ENCODE data around the gene OPCML. TPM values are rescaled to one million over a fixed set of nuclear protein-coding genes. Genes with fewer than 3 reads are reported as not detected.

OPCML gene
- polyA plus RNA-seq, 3 donors = not detected

- WGBS (ENCODE audit: insufficient coverage) = 100% methylated on average over 1 of the region's 1 CpG
These were observed 340.4 kb downstream of the OPCML start for GRCh38 chr11:133191931-133192330.

DNA sequence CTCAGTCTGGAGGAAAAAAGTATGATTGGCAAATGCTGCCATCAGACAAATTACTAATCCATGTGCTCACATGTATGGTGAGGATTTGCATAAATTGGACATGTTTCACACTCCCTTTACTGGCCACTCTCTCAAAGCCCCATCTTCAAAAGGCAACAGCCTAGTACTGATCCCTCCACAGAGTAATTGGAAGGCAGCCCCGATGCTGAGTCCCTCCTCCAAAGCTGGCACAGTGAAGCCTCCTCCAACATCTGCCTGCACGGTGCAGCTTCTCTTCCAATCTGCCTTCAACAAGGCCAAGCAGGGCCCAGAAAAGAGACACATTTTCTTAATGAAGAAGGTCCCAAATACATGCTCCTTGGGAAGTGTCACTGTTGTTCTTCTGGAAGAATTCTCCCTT is 350.6 kb downstream of the OPCML start:
- Histone ChIP-seq H3K4me2 (replicated peaks; ENCODE audit: extremely low read depth, low read length, poor library complexity, severe bottlenecking) (no peak overlapping the region), H3K27me3 (ENCODE audit: control insufficient read depth in 2 of 2, insufficient read depth in 2 of 2, low read length in 2 of 2) (no peaks in the 10 kb centered on the region), H3K36me3 (replicated peaks in 1 of 2; ENCODE audit: control insufficient read depth in 1 of 2, insufficient read depth in 2 of 2, low read length in 2 of 2) (no peaks in the 10 kb centered on the region), H2AFZ (ENCODE audit: insufficient read depth, low read depth, low read length, poor library complexity, severe bottlenecking) (no peak overlapping the region), H3K4me3 (replicated peaks in 1 of 3; ENCODE audit: low read depth in 2 of 3, low read length in 3 of 3) (no peak overlapping the region), H3K9ac (ENCODE audit: insufficient read depth, low read length, poor library complexity, severe bottlenecking) (no peak overlapping the region), H3K79me2 (ENCODE audit: insufficient read depth, low read length) (no peaks in the 10 kb centered on the region), H3K27ac (ENCODE audit: low read depth in 1 of 2, low read length in 2 of 2) (no peak overlapping the region), H4K20me1 (ENCODE audit: insufficient read depth, low read length) (no peaks in the 10 kb centered on the region), H3K9me3 (replicated peaks in 1 of 2; ENCODE audit: control insufficient read depth in 1 of 2, insufficient read depth in 1 of 2, low read length in 2 of 2) (no peaks in the 10 kb centered on the region), H3K4me1 (ENCODE audit: control insufficient read depth in 1 of 2, insufficient read depth in 2 of 2, low read length in 2 of 2) (peaks cover 9 to 15% of the 10 kb centered on the region in 2 donors)
- intact Hi-C loops (cut with micrococcal nuclease) = no loop called here
- DNase-seq = no peak
- Mint-ChIP-seq H3K4me1 (peaks cover 12% of the 10 kb centered on the region), H3K27ac (no peak overlapping the region), H3K9me3 (peaks cover 0 to 5% (median 2%) of the 10 kb centered on the region in 7 donors), H3K36me3 (no peaks in the 10 kb centered on the region), H3K27me3 (ENCODE audit: low read depth in 3 of 3) (peaks cover 4 to 5% (median 5%) of the 10 kb centered on the region in 3 donors), H3K4me3 (no peak overlapping the region)
- WGBS (ENCODE audit: insufficient coverage) = 92% methylated on average over 2 of the region's 2 CpGs
- TF ChIP-seq, protein P1, sequence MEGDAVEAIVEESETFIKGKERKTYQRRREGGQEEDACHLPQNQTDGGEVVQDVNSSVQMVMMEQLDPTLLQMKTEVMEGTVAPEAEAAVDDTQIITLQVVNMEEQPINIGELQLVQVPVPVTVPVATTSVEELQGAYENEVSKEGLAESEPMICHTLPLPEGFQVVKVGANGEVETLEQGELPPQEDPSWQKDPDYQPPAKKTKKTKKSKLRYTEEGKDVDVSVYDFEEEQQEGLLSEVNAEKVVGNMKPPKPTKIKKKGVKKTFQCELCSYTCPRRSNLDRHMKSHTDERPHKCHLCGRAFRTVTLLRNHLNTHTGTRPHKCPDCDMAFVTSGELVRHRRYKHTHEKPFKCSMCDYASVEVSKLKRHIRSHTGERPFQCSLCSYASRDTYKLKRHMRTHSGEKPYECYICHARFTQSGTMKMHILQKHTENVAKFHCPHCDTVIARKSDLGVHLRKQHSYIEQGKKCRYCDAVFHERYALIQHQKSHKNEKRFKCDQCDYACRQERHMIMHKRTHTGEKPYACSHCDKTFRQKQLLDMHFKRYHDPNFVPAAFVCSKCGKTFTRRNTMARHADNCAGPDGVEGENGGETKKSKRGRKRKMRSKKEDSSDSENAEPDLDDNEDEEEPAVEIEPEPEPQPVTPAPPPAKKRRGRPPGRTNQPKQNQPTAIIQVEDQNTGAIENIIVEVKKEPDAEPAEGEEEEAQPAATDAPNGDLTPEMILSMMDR (IDR thresholded peaks at IDR 0.05) = no peak

More at GRCh38 chr11:133191931-133192330, 340.4 kb downstream of the OPCML start:
- Histone ChIP-seq H3K4me3 (replicated peaks in 1 of 3; ENCODE audit: low read depth in 2 of 3, low read length in 3 of 3) (peak overlapping the region in 1 of 3 experiments; percentile 30), H3K27me3 (ENCODE audit: control insufficient read depth in 2 of 2, insufficient read depth in 2 of 2, low read length in 2 of 2) (no peaks in the 10 kb centered on the region), H4K20me1 (ENCODE audit: insufficient read depth, low read length) (no peaks in the 10 kb centered on the region), H2AFZ (ENCODE audit: insufficient read depth, low read depth, low read length, poor library complexity, severe bottlenecking) (no peak overlapping the region), H3K4me1 (ENCODE audit: control insufficient read depth in 1 of 2, insufficient read depth in 2 of 2, low read length in 2 of 2) (peaks cover 32 to 46% of the 10 kb centered on the region in 2 donors), H3K9ac (ENCODE audit: insufficient read depth, low read length, poor library complexity, severe bottlenecking) (no peak overlapping the region), H3K4me2 (replicated peaks; ENCODE audit: extremely low read depth, low read length, poor library complexity, severe bottlenecking) (peak overlapping the region; percentile 44), H3K36me3 (replicated peaks in 1 of 2; ENCODE audit: control insufficient read depth in 1 of 2, insufficient read depth in 2 of 2, low read length in 2 of 2) (no peaks in the 10 kb centered on the region), H3K79me2 (ENCODE audit: insufficient read depth, low read length) (no peaks in the 10 kb centered on the region), H3K9me3 (replicated peaks in 1 of 2; ENCODE audit: control insufficient read depth in 1 of 2, insufficient read depth in 1 of 2, low read length in 2 of 2) (no peaks in the 10 kb centered on the region), H3K27ac (ENCODE audit: low read depth in 1 of 2, low read length in 2 of 2) (peak overlapping the region in 1 of 2 donors; percentile 21)
- no peak for DNase-seq
- Mint-ChIP-seq H3K4me1 (peaks cover 50% of the 10 kb centered on the region), H3K4me3 (no peak overlapping the region), H3K27ac (no peak overlapping the region), H3K27me3 (ENCODE audit: low read depth in 3 of 3) (peaks cover 0 to 2% (median 0%) of the 10 kb centered on the region in 3 donors), H3K9me3 (peaks cover 0 to 3% (median 0%) of the 10 kb centered on the region in 7 donors), H3K36me3 (no peaks in the 10 kb centered on the region)
- TF ChIP-seq, protein P1 (IDR thresholded peaks at IDR 0.05) = no peak
- intact Hi-C loops (cut with micrococcal nuclease) = no loop called here
